Vagina (tissue), 2 donors: Measurements from ENCODE around the gene GNB1L.

Experiments
- POLR2A ChIP-seq, 2 donors: fragments of 450-650 bp; IDR thresholded peaks; one replicate each; pipeline ENCODE4 v1.6.1; 2017; ENCODE audit warnings: antibody characterized with exemption in 2 of 2, mild to moderate bottlenecking in 2 of 2, moderate library complexity in 2 of 2
- POLR2AphosphoS5 ChIP-seq, 2 donors: sonication (generic); formaldehyde crosslinking; IDR thresholded peaks; one replicate each; pipeline ENCODE4 v1.9.0; 2017; ENCODE audit warnings: antibody characterized with exemption in 2 of 2, mild to moderate bottlenecking in 2 of 2, low read depth in 1 of 2; ENCODE audit not compliant: insufficient read depth in 1 of 2
- TF ChIP-seq, protein P1 (sequence below), 3 experiments: fragments of 450-650 bp in 2 of 3; fragments of 200-600 bp in 1 of 3; sonication (generic) in 1 of 3; IDR thresholded peaks; one replicate each; pipeline ENCODE4 v1.5.1; 2017 to 2019; ENCODE audit warnings: antibody characterized with exemption in 3 of 3, mild to moderate bottlenecking in 2 of 3, moderate library complexity in 2 of 3

DNA sequence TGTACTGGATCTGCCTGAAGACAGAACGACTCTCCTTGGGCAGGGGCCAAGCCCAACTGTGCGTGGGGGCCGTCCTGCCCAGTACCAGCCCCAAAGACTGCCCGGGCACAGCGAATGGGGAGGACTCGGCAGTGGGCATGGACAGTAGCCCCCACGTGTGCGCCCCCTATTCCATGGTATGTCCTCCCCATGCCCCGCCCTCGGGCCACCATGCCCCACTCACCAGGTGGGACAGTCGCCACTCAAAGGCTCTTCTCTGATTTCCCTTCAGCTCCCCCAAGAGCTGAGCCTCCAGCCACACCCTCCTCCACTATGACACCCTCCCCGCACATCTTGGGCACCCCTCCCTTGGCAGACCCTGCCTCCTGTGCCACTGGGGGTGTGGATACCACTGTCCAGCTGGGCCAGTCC, 43.5 kb downstream of the GNB1L start:
- TF ChIP-seq, protein P1, sequence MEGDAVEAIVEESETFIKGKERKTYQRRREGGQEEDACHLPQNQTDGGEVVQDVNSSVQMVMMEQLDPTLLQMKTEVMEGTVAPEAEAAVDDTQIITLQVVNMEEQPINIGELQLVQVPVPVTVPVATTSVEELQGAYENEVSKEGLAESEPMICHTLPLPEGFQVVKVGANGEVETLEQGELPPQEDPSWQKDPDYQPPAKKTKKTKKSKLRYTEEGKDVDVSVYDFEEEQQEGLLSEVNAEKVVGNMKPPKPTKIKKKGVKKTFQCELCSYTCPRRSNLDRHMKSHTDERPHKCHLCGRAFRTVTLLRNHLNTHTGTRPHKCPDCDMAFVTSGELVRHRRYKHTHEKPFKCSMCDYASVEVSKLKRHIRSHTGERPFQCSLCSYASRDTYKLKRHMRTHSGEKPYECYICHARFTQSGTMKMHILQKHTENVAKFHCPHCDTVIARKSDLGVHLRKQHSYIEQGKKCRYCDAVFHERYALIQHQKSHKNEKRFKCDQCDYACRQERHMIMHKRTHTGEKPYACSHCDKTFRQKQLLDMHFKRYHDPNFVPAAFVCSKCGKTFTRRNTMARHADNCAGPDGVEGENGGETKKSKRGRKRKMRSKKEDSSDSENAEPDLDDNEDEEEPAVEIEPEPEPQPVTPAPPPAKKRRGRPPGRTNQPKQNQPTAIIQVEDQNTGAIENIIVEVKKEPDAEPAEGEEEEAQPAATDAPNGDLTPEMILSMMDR (IDR thresholded peaks at IDR 0.05) = no peak
- TF ChIP-seq POLR2AphosphoS5 (IDR thresholded peaks at IDR 0.05; ENCODE audit: insufficient read depth in 1 of 2, low read depth in 1 of 2) (no peak), POLR2A (IDR thresholded peaks at IDR 0.05) (no peak)
